GM04503 (cell line): ENCODE data around the gene MIF4GD.

Source experiments
- DNase-seq: peaks from one replicate; pipeline ENCODE4 v3.0.0-alpha.2; 2012; ENCODE audit warnings: low read depth

MIF4GD gene

DNA sequence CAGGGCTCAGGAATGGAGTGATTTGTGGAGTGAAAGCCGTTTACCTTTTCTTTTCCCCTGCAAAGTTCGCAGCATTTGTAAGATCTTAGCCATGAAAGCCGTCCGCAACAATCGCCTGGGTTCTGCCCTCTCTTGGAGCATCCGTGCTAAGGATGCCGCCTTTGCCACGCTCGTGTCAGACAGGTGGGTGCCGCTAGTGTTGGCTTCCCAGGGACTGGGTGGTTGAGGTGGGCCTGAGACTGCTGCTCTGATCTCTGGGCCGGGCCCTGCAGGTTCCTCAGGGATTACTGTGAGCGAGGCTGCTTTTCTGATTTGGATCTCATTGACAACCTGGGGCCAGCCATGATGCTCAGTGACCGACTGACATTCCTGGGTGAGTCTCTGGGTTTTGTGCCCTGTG is 38.2 kb downstream of the MIF4GD start:
- DNase-seq: no peak

DNA sequence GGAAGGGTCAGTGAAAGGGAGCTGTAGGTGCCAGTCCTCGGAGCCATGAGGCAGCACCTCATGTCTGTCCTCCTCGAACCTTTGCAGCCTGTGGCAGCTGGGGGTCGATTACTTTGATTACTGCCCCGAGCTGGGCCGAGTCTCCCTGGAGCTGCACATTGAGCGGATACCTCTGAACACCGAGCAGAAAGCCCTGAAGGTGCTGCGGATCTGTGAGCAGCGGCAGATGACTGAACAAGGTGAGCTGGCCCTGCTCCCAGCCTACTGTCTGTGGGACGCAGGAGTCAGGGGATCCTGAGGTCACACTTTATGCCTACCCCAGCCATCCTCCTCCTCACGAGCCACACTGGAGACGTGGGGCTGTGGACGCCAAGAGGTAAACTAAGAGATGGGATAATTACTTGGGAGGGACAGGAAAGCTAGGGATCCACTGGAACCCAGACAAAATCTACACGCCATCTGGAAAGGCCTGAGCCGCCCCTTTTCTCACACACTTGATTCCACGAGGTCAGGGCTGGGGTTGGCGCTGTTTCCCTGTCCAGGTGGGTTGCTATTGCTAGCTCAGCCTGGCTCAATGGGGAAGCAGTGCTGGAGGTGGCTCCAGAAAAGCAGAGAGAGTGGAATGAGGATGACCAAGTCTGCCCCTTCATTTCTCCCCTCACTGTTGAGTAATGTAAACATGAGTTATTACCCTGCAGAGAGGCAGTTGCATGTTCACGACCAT is 39.1 kb downstream of the MIF4GD start:
- no peak for DNase-seq

- DNase-seq: no peak
Measured at GRCh38 chr17:75231071-75231470, 40.0 kb downstream of the MIF4GD start.

- no peak for DNase-seq
Measured at GRCh38 chr17:75228847-75229246, 42.2 kb downstream of the MIF4GD start.

- no peak for DNase-seq
Measured at GRCh38 chr17:75228305-75228704, 42.7 kb downstream of the MIF4GD start.

DNA sequence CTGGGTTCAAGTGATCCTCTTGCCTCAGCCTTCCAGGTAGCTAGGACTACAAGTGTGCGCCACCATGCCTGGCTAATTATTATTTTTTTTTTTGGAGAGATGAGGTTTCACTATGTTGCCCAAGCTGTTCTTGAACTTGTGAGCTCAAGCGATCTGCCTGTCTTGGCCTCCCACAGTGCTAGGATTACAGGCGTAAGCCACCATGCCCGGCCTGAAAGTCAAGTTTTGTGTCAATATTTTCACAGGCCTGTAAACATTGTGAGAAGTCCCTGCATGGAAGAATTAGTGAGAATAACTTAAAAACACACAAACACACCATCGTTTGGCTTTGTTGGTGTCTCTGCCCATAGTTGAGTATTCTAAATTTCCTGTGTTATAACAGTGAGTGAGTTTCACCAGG is 43.3 kb downstream of the MIF4GD start:
- DNase-seq: no peak

DNA sequence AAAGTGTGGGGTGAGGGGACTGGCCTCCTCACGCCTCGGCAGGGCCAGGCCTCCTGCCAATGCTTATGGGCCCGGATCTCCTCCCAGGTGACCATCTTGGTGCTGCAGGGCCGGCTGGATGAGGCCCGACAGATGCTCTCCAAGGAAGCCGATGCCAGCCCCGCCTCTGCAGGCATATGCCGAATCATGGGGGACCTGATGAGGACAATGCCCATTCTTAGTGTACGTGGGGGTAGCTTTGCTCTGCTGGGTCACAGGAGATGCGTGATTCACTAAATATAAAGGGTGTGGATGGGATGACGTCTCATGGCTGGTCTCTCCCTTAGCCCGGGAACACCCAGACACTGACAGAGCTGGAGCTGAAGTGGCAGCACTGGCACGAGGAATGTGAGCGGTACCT is 46.0 kb downstream of the MIF4GD start:
- DNase-seq: no peak

- no peak for DNase-seq
Measured at GRCh38 chr17:75219815-75220214, 51.2 kb downstream of the MIF4GD start.

GRCh38 chr17:75218131-75218530 is 52.9 kb downstream of the MIF4GD start:
- no peak for DNase-seq
